Inflammatory macrophage treated with lipopolysaccharide for 4 hours (primary cell): ENCODE results near the gene ASPG.

ENCODE experiments used
- DNase-seq: peaks from one replicate; pipeline ENCODE4 v3.0.0-alpha.2; 2020

Gene ASPG

DNA sequence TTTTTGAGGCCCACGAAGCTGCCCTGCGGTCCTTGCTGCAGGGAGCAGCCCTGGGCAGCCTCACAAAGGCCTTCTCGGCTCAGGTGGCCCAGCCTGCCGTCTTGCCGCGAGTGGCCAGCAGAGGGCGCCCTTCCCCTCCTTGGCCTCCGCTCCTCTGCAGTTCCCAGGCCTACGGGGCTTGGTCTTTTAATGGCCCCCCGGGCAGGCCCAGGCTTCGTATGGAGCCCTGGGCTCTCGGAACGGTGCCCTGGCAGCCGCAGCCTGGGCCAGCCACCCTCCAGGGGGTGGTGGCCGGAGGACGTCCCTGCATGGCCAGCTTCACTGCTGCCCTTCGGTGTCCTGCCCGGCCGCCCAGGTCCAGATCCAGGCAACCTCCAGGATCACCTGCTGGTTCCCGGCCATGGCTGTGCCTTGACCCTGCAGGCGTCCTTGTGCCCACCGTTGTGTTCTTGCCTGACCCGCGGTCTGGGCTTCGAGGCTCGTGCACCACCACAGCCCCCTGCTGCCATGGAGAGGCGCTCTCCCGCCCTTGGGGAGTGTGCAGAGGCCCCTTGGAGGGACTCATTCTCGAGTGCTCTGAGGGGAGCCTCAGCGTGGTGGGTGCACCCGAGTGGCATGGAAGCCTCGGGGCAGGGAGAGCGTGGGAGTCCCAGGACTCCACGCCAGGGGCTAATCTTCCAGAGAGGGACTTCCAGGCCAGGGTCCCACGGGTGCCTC is 9.4 kb downstream of the ASPG start:
- DNase-seq: peak; percentile 39

DNA sequence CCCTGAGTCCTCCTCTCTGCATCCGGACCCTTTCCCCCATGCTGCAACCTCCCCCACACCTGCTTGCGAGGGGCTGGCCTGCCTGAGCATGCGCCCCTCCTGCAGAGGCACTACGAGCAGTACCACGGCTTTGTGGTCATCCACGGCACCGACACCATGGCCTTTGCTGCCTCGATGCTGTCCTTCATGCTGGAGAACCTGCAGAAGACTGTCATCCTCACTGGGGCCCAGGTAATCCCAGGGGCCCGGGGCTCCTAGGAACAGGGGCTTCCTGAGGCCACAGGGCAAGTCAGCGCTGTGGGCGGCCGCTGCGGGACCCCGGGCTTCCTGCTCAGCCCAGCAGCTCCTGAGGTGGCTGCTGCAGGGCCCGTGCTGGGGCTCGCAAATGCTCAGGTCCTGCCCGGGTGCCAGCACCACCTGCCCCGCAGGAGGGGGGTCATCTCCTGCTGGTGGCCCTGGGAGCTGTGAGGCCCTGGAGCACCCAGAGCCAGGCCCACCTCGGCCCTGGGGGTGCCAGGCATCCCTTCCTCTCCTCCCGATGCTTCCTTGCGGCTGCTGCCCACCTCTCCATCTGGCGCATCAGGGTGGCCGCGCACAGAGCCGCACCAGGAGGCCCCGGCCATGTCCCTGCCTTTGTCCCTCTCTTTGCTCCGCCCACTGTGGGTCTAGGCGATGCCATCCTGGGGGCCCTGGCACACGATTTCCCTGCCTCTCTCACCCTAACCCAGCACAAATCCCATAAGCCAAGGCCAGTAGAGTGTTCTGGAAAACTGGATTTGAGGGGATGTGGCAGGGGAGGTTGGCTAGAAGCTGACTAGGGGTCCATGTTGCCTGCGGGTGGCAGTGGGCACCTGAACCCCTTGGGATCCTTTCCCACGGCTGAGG is 10.2 kb downstream of the ASPG start:
- DNase-seq: no peak

DNA sequence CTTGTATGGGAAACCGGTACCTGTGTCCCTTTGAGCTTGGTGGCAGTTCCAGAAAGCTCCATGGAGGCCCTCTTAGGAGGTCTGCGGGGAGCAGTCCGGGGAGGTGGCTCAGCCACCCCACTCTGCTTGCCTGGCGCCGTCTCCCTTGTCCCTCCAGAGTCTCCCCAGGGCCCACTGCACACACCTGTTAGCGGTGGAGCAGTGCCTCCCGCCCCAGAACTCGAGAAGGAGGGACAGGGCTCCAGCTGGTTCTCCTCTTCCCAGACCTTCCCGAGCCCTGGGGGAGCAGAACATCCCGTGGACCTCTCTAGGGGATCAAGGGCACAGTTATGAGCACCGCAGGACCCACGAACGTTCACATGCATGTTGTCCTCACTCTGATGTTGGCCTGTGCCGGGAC is 10.8 kb downstream of the ASPG start:
- no peak for DNase-seq

DNA sequence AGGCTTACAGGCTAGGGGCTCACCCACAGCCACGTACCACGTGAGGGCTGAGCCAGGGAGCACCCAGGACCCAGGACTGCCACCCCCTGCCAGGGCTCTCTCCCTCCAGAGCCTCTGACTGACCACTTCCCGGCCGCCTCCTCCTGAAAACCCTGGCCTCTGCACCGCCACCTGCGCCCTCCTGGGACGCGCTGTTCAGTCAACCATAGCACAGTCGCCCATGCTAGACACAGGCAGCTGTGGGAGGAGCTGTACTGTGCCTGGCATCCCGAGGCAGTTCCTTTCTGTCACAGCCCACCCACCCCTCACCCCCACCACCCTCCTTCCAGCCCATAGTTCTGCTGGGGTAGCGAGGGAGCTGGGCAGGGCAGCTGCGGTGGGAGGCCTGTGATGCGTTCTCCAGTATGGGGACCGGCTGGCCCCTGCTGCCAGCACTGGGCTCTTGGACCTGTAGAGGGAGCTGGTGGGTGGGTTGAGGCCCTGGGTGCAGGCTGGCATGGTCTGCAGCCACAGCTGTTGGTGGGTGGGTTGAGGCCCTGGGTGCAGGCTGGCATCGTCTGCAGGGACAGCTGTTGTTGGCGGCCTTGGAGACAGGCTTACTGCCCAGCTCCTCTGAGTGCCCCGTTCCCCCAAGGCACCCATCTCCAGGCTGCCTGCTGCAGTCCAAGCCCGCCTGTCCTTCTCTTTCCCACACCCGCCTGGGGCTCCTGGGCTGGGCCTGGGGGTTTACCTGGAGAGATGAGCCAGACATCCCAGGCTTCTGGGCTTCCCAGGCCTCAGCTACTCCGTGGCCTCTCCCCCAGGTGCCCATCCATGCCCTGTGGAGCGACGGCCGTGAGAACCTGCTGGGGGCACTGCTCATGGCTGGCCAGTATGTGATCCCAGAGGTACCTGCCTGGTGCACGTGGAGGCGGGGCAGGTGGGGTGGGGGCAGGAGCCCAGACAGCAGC is 11.5 kb downstream of the ASPG start:
- DNase-seq: no peak

DNA sequence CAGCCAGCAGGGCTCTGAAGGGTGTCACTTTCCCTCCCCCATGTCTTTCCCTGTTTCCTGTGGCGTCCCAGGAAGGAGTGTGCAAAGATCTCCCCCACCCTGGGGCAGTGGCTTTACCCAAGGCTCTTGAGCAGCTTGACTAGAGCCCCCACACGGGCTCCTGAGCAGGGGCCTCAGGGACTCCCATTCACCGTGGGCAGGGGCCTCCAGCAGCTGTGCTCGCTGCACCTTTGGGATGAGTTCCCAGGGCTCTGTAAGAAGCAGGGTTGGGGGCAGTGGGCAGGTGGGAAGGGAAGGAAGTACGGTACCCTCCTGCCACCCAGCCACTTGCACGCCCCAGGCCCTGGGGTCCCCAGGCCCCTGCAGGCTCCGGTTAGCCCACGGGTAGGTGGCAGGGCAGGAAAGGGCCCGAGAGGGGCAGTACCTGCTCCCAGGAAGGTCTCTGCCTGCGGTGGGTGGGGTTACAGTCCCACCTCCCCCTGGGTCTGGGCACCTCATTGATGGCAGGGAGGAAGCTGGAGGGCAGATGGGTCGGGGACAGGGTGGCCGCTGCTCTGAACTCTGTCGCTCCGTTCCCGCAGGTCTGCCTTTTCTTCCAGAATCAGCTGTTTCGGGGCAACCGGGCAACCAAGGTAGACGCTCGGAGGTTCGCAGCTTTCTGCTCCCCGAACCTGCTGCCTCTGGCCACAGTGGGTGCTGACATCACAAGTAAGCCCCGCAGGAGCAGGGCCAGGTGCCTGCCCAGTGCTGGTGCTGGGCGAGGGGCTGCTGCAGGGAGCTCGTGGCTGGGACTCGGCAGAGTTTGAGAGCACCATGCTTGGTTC is 13.0 kb downstream of the ASPG start:
- no peak for DNase-seq

DNA sequence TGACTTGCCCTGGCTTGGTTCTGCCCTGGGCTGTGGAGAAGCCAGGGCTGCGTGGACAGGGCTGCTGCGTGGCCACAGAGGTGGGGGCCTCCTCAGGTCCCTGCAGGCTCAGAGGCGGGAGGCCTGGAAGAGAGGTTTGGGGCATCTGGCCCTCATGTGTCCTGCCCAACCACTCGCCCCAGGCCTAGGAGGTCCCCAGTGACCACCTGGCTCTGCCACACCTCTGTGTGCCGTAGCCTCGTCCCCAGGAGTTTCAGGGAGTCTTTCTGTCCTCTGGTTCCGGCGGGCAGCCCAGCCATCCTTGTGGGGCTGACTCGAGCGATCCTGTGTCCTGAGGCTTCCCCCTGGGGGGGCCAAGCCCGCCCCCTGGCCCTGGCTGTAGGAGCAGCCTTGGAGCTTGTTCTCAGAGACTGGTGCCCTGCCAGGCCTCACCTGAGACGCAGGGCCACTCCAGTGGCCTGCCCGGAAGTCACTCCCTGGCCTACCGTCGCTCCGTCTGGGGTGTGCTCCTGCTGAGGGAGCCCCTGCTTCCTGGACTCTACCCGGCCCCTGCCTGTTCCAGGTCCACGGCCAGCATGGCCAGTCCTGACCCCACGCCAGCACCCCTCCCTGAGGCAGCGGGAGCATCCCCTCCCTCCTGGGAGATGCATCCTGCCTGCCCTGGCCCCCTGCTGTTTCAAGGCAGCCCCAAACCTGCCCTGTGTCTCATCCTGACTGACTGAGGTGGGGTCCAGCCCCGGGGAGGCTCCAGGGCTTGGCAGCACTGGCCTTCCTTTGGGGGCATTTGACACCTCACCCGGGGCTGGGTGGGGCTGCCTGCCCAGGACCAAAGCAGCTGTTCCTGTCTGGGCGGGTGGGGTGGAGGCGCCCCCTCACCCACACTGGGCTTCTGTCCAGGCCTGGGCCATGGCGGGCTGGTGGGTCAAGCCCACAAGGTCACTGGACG is 13.9 kb downstream of the ASPG start:
- no peak for DNase-seq

DNA sequence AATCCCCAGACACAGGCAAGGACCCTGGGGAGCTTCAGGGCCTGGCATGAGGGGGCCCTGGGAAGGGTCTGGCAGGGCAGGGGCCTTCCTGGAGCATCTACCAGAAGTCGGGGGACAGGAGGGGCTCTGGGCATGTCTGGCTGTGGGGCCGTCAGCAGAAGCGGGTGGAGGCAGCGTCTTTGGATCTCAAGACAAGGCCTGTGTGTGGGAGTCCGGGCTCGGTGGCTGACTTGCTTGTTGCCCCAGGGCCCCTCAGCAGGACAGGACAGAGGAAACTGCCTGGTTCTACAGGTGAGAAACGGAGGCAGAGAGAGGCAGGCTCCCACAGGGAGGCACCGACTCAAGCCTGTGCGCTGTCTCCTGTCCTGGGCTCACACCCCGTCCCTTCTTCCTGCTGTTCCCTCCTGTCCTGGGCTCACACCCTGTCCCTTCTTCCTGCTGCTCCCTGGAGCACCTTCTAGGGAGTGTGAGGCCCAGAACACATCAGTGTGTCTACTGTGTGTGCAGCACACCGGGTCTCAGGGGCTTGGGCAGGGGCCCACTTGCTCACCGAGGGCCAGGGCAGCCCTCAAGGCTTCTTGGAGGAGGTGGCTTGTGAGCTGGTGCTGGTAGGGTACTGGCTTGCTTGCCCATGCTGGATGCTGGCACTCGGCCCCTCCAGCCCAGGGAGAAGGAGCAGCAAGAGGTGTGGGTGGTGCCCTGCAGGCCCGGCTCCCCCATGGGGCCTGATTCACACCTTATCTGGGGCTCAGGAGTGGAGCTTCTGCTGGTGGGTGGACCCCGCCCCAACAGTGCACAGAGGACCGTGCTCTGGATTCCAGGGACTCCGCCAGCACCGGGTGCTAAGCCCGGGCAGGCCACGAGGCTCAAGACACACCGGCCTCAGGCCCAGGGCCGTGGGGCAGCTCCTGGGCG is 14.9 kb downstream of the ASPG start:
- no peak for DNase-seq

DNA sequence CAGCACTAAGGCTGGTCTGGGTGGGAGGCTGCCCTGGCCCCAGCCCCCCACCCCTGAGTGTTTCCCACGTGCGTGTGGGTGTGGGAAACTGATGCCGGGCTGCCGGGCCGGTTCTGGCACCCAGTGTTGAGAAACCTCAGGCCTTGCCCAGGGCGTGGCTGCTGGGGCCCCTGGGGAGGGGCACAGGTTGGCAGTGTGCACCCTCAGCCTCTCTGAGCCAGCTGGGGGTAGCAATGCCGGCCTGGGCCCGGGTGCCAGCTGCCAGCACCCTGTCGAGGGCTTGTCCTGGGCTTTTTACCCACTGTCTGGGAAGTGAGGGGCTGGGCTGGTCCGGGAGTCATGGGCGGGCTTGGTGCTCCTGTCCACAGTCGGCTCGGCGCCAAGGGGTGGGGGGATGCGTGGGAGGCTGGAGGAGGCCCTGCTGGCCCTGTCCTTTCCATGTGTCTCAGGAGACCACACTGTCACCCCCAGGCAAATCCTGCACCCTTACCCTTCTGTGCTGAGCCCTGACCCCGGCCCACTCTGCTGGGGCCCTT is 15.7 kb downstream of the ASPG start:
- DNase-seq: no peak

DNA sequence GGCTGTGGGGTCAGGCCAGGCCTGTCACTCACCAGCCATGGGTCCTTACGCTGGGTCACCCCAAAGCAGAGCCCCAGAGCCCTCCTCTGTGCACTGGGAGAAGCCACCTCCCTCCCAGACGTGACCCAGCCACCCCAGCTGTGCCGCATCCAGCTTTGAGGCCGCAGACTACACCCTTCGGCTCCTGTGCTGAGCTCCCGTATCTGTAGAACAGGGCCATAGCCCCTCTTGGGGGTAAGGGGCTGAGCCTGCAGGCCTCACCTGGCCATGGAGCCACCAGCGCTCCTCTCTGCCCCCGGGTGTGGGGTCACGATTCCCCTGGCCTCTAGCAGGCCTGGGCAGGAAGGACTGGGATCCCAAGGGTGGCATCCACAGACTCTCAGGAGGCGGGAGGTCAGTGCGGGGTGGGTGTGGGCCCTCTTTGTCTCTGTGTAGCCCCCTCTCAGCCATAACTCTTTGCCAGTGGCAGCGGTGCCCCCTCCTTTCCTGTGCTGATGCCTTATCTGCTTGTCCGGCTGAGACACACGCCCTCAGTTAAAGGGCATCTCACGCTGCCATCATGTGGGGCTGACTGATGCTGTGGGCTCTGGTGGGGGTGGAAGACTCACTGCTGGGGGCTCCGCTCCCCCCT is 16.3 kb downstream of the ASPG start:
- no peak for DNase-seq

DNA sequence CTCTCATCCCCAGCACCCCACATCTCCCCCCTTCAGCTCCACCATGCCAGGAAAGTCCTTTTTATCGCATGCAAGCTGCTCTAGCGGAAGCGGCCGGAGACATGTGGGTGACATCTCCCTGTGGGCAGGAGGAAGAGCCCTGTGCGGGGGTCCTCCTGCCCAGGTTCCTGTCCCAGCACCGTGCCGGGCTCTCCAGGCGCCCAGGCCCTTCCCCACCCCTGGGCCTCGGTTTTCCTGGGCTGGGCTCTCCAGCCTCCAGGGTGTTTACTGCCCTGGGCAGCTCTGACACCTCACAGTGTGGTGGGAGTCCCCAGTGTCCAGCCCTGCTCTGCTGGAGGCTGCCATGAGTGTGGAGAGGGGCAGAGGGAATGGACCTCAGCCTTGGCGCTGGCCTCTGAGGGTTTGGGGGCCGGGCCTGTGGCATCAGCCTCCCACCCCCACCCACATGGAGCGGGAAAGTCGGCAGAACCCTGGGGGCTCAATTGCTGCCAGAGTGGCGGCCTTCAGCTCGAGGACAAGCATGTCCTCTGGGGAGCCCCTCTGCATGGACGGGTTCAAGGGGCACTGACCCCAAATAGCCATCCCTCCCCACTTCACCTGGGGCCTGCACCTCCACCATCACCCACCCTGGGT is 16.9 kb downstream of the ASPG start:
- no peak for DNase-seq

DNA sequence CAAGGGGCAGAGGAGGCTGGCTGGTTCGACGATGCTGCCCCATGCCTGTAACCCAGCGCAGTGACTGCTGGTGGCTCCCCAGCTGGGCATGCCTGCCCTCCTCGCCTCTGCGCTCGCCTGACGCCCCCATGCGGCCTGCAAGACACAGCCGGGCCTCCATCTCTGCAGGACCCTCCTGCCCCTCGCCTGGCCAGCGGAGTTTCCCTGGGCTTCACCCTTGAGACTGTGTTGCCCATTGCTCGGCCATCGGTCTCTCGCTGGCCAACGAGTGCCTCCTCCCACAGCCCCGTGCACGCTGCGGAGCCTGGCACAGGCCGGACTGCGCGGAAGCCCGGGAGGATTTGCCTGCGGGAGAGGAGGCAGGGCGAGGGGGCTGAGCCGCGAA is 17.6 kb downstream of the ASPG start:
- no peak for DNase-seq

DNA sequence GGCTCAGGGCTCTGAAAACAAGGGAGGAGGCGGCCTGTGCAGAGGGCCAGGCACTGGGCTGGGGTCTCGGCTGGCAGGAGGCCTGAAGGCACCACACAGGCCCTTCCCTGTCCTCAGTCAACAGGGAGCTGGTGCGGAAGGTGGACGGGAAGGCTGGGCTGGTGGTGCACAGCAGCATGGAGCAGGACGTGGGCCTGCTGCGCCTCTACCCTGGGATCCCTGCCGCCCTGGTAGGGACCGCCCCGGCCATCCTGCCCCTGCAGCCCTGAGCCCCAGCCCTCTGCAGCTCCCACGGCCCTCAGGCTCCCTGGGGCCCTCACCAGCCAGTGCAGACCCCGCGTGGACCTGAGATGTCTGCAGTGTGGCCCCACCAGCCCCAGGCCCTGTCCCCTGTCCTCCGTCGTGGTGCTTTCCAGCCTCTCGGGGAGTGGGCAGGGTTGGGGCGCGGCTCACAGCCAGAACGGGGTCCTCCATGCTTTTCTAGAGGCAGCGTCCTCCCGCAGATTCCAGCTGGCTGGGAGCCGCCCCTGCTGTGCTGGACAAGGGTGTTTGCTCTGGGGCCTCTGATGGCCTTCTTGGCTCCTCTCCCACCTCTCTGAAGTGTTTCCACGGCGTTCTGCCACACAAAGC is 18.1 kb downstream of the ASPG start:
- no peak for DNase-seq

DNA sequence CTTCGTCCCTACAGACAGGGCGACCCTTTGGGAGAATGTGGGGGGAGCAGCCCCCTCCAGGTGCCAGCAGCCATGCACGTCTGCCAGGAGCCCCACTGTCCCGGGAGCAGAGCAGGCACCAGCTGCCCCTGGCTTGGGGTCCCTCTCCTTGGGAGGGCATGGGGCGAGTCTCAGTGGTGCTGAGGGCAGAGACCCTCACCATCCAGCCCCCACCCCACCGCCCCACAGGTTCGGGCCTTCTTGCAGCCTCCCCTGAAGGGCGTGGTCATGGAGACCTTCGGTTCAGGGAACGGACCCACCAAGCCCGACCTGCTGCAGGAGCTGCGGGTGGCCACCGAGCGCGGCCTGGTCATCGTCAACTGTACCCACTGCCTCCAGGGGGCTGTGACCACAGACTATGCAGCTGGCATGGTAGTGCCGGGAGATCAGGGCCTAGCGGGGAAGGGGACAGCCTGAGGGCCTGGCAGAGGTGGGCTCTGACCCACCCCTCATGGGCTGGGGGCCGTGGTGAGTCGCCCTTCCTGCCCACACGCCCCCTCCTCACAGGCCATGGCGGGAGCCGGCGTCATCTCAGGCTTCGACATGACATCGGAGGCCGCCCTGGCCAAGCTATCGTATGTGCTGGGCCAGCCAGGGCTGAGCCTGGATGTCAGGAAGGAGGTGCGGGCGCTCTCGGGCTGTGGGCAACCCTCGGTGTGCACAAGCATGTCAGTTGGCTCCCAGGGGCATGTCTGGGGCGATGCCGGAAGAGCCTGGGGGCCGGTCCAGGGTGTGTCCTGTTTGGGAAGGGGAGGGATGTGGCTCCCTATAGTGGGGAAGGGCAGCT is 18.8 kb downstream of the ASPG start:
- no peak for DNase-seq

DNA sequence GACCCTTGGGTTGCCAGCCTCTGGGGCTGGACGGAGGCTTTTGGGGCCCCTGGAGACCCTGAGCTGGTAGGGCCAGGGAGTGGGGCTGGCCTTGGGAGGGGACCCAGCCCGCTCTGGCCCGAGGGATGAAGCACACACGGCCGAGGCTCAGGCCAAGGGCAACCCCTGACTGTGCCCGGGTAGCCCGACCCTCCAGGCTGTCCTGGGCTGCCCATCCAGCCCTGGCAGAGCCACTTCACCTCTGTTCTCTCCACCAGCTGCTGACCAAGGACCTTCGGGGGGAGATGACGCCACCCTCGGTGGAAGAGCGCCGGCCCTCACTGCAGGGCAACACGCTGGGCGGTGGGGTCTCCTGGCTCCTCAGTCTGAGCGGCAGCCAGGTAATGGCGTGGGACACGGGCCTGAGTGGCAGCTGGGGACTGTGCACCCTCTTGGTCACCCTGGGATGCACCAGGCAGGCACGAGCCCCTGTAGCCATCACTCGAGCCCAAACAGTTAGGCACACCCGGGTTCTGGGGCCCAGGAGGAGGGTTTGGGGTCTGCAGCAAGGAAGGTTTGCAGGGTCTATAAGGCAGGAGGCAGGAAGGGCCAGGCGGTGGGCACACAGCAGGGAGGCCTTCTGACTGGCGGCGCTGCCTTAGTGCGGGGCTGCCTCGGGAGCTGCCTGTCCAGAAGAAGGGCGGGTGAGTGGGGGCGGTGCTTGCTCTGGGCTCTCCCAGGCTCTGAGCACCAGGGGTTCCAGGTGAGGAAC is 19.7 kb downstream of the ASPG start:
- DNase-seq: no peak

DNA sequence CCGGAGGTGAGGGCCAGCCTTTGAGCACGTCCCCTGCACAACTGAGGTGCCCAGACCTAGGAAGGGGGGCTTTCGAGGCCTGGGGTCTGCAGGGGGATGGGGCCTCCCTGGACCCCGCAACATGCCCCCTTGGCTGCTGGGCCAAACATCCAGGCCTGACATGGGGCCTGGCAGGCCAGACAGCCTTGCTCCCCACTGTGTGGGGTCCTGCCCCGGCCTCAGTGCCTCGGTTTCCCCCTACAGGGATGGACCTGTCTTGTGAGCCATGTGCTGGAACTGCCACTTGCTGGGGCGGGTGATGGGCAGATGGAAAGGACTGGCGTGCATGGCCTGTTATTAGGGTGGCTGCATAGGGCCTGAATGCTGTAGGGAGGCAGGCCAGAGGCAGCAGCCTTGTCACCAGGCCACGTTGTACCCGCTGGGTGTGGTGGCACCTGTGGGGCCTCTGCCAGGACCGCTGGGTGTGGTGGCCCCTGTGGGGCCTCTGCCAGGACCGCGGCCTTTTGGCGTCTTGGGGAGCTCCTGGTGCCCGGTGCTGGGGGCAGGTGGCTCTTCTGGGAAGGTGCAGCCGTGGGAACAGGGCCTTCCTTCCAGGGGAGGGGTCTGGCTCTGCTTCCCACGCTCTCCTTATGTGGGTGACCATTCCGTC is 20.4 kb downstream of the ASPG start:
- DNase-seq: no peak

DNA sequence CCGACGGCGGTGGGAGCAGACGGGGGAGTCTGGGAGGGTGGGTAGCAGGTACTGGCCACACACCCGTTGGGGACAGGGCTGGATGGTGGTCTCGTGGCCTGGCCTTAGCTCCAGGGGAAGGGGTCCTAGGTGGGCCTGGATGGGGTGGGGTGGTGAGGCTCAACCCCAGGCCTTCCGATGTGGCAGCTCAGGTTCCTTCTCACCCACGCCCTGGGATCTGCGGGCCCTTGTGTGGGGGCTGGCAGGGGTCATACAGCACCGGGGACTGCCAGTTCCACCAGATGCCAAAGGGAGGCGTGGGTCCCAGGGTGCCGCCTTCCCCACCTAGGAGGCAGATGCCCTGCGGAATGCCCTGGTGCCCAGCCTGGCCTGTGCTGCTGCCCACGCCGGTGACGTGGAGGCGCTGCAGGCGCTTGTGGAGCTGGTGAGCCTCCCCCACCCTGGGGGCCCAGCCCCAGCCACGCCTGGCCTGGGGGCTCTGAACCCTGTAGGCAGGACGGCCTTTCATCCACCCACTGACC is 21.0 kb downstream of the ASPG start:
- DNase-seq: no peak
